ENCODE results near the gene ZDHHC11. TPM values are rescaled to one million over a fixed set of nuclear protein-coding genes. Genes with fewer than 3 reads are reported as not detected.
A peak's percentile ranks its signal among the peaks of the same experiment; 100 is the strongest.

Gene ZDHHC11
- 23.2 TPM for total RNA-seq

- DNase-seq (ENCODE audit: low spot score) = no peak
These were observed at the start of gene ZDHHC11 for GRCh38 chr5:850511-851006. Gene ZDHHC11 (minus strand): TSS chr5:850986. CDS start chr5:850602, 384 bp downstream.

GRCh38 chr5:893711-894110 is 42.9 kb upstream of the ZDHHC11 start:
- DNase-seq (ENCODE audit: low spot score) = no peak

- no peak for DNase-seq (ENCODE audit: low spot score)
These were observed 42.3 kb upstream of the ZDHHC11 start for GRCh38 chr5:893137-893506.

GRCh38 chr5:892394-893136 is 41.8 kb upstream of the ZDHHC11 start, which contains the start of the genes BRD9 and TRIP13:
Gene BRD9 (minus strand): TSS chr5:892801. CDS start chr5:892657, 144 bp downstream.
Gene TRIP13 (plus strand): TSS chr5:892884. CDS start chr5:892999, 115 bp downstream.
- peak; percentile 78 for DNase-seq (ENCODE audit: low spot score)

GRCh38 chr5:891837-892393 is 41.1 kb upstream of the ZDHHC11 start:
- no peak for DNase-seq (ENCODE audit: low spot score)

- no peak for DNase-seq (ENCODE audit: low spot score)
These were observed 40.5 kb upstream of the ZDHHC11 start for GRCh38 chr5:891117-891836.

GRCh38 chr5:889075-889710 is 38.4 kb upstream of the ZDHHC11 start:
- DNase-seq (ENCODE audit: low spot score) = no peak

- DNase-seq (ENCODE audit: low spot score) = no peak
These were observed 37.9 kb upstream of the ZDHHC11 start for GRCh38 chr5:888638-889035.

GRCh38 chr5:887947-888637 is 37.3 kb upstream of the ZDHHC11 start:
- no peak for DNase-seq (ENCODE audit: low spot score)

- DNase-seq (ENCODE audit: low spot score) = no peak
These were observed 36.0 kb upstream of the ZDHHC11 start for GRCh38 chr5:886716-887325.

GRCh38 chr5:886036-886435 is 35.2 kb upstream of the ZDHHC11 start:
- DNase-seq (ENCODE audit: low spot score) = no peak

GRCh38 chr5:885529-885928 is 34.7 kb upstream of the ZDHHC11 start:
- no peak for DNase-seq (ENCODE audit: low spot score)

- no peak for DNase-seq (ENCODE audit: low spot score)
These were observed 34.3 kb upstream of the ZDHHC11 start for GRCh38 chr5:885127-885442.

- DNase-seq (ENCODE audit: low spot score) = no peak
These were observed 33.8 kb upstream of the ZDHHC11 start for GRCh38 chr5:884345-885126.

- no peak for DNase-seq (ENCODE audit: low spot score)
These were observed 32.8 kb upstream of the ZDHHC11 start for GRCh38 chr5:883475-884181.

GRCh38 chr5:882253-883183 is 31.7 kb upstream of the ZDHHC11 start:
- DNase-seq (ENCODE audit: low spot score) = no peak

GRCh38 chr5:881551-881935 is 30.8 kb upstream of the ZDHHC11 start:
- DNase-seq (ENCODE audit: low spot score) = no peak

GRCh38 chr5:880816-881550 is 30.2 kb upstream of the ZDHHC11 start:
- no peak for DNase-seq (ENCODE audit: low spot score)
